HT1080 (cell line): ENCODE results near the gene RPTOR. TPM values are rescaled to one million over a fixed set of nuclear protein-coding genes. Genes with fewer than 3 reads are reported as not detected.

Experiments used
- DNase-seq: peaks from one replicate; pipeline ENCODE4 v3.0.0-alpha.2; 2015; ENCODE audit warnings: low read depth
- total RNA-seq: library from RNA; depleted of rRNA; stranded (reverse); fragments of >200 nt; shearing (Covaris generic); gene quantifications from 2 replicates; pipeline ENCODE4 v1.2.3, GENCODE V29; 2014

RPTOR gene
- total RNA-seq, 1 experiment from 2014 or later = 18.5 TPM

DNA sequence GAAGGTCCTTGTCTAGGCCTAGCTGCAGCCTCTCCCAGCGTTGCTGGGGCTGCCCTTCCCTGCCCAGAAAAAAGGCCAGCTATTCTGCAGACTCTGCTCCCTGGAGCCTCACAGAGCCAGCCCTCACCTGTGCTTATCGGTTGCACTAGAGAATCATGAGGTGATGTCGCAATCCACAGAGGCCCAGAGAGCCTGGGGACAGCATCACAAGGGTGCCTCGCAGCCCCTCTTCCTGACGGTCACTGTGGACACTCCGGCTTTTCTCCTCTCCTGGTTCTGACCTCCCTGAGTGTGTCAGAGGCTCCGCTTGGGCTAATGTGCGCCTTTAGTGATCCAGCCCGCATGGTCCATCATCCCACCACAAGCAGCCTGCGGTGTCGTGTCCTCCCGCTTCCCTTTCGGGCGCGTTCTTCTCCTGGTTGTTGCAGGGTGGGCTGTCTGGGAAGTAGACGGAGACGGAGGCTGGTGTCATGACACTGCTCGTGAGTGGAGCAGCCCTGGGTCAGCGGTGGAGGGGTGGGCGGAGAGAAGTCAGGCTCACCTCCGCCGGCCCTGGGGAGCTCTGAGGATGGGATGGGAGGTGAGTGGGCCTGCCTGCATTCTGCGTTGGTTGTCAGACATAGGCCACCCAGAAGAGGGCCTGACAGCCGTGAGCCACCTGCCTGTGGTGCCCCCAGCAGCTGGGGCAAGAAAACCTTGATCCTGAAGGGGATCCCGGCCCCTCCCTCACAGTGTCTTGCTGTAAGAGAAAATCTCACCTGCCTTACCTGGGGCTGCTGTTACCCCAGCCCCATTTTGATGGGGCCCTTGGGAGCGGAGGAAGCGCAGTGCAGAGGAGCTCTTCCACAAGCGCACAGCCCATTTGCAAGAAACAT is 281.1 kb downstream of the RPTOR start:
- DNase-seq = no peak

DNA sequence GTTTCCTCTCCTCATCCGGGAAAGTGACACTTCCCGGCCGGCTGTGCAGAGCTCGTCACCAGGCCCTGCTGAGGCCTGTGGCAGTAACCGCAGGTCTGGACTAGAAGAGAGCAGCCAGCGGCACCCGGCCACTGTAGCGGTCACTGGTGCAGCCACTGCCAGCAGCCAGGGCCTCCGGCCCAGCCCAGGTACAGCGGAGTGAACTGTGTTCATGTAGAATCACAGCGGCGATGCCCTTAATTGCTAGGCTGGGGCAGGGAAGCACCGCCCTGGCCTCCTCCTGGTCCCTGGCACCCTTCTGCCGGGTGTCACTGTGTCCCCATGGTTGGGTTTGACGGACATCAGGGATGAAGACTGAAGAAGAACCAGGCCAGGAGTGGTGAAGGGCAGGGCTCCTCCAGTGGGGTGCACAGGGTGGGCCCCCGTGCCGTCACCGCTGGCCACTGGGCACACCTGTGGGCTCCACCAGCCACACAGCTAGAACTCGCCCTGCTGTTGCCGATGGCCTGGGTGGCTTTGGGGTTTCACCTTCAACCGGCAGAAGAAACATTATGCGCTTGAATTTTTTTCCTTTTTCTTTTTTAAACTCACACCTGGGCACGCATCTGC is 281.8 kb downstream of the RPTOR start:
- no peak for DNase-seq

DNA sequence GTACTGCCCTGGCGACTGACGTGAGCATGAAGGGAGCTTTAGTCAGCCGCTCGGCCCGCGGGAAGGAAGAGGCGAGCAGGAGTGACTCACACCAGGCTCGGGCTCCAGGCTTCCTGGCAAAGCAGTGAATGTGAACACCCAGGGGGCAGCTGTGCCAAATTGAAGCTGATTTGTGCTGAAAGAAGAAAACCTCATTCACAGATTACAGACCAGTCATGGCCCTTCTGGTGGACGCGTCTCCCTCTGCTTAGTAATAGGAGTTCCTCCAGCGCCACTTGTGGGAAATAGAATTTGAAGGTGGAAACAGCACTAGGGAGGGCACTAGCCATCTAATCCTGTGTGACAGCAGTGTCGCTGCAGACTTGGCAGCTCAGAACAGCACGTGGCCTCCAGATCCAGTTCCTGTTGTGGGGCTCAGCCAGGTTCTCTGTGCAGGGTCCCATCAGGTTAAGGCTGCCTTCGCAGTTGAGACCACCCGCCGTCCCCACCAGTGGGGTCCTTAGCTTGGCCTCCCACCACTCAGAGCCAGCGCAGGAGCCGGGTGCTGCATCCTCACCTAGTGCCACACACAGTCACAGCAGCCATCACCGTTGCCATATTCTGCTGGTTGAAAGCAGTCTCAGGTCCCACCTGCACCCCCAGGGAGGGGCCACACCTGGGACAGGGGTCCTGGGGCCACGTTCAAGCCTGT is 282.5 kb downstream of the RPTOR start:
- peak; percentile 96 for DNase-seq

DNA sequence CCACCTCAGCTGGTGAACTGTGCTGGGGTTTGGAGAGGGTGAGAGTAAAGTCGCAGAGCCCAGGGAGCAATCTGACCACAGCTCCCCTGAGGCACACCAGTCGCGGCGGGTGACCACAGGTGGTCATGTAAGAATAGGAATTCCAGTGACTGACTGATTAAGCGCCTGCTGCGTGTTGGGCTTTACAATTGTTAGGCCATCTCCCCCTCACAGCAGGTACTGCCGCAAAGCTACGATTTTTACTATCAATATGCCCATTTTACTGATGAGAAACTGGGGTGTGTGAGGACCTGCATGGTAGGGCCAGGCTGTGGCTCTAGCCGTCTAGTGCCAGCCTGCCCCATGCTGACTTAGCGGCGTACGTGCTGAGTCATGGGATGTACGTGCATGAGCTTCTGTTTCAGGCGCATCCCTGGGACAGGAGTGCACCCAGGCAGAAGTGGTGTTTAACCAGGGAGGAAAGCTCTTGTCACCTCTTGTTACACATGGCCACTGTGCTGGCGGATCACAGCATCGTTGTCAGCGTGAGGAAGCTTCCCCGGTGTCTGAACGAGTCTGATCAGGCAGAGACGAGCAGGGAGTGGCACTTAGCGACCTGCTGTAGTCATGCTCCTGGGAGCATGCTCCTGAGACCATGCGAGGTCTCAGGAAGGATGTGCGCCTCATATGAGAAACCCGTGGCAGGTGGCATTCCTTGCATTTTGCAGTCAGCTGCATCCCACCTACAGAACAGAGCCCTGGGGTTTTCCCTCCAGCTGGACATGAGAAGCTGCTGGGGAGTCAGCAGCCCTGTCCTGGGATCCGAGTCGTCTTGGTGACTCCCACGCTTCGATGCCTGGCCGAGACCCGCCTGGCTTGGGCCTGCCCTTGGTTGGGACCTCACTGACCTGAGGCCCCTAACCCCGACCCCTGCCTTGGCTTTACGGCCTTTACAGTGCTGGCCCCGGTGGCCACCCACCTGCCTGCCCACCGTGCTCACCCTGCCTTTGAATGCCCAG is 283.3 kb downstream of the RPTOR start:
- no peak for DNase-seq

DNA sequence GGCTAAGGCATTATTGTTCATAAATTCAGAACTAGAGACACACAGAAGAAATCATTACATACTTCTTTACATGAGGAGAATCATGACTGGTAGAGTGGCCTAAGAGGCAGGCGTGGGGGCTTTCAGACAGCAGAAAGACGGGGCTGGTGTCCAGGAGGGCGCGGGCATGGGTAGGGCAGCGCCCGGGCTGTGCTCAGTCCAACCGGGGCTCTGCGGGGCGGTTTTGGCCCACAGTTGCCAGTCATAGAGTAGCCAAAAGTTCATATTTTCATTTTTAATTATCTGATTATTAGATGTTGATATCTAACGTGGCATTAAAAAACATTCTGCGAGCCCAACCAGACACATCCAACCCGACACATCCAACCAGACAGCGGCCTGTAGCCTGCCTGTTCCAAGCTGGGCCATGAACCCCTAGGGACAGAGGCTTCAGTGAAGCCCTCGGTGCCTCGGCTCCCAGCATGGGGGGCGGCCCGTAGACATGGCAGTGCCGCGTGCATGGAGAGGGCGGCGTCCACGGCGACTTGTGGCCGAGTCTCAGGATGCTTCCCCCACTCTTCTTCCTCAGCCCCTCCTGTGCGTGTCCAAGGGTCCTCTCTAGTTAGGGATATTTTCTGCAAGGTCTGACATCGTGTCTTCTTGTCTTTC is 284.7 kb downstream of the RPTOR start:
- no peak for DNase-seq

DNA sequence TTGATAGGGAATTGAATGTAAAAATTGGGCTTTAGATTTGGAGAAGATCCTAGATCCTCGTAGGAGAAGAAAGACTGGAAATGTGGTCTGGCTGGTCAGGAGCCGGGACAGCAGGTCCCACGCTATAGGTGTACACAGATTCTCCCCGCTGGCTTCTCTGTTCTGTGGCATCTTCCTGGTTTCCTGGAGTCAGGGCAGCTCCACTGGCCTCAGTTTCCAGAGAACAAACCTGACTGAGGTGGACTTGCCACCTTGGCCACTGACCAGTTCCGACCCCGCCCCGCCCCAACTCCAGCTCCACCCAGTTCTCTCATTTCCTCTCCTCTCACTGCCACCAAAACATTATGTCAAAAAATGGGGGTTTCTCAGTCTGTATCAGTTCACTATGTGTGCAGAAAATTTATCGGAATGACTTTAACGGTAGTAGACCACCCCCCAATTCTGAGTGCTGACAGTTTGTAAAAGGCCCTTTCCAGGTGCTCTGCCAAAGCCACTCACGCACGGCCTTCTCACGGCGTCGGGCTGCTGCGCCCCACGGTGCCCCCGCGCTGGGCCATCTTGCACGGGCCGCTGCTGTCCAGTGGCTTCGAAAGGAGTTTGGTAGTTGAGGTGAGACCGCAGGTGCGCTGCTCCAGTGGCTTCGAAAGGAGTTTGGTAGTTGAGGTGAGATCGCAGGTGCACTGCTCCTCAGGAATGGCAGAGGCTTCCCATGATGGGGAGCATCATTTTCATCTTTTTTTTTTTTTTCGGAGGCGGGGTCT is 285.6 kb downstream of the RPTOR start:
- no peak for DNase-seq

DNA sequence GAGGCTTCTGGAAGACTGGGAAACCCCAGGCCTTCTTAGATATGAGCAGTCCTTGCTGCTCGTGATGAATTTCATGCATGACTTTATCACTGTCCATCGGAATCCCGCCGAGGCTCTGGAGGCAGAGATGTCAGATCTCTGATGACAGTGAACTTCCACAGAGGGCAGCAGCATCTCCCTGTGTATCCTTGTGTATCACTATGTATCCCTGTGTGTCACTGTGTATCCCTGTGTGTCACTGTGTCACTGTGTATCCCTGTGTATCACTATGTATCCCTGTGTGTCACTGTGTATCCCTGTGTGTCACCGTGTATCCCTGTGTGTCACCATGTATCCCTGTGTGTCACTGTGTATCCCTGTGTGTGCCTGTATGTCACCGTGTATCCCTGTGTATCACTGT is 286.9 kb downstream of the RPTOR start:
- DNase-seq = no peak

DNA sequence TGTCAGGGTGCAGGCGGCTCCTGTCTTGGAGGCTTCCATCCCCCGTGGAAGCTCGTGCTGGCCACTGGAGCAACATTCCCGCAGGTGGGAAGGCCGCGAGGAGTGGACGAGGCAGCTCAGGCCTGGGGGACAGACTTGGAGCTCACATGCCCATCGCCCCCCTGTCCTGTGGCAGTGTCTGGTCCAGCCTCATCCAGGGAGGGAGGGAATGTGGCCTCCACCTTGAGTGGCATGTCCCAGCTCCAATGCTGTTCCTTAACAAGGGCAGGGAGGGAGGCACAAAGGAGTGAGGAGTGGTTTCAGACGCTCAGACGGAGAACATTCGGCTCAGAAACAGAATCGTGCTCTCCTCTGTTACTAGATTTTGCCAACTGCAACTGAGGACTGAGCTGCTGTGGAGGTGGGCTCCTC is 287.6 kb downstream of the RPTOR start:
- peak; percentile 36 for DNase-seq

DNA sequence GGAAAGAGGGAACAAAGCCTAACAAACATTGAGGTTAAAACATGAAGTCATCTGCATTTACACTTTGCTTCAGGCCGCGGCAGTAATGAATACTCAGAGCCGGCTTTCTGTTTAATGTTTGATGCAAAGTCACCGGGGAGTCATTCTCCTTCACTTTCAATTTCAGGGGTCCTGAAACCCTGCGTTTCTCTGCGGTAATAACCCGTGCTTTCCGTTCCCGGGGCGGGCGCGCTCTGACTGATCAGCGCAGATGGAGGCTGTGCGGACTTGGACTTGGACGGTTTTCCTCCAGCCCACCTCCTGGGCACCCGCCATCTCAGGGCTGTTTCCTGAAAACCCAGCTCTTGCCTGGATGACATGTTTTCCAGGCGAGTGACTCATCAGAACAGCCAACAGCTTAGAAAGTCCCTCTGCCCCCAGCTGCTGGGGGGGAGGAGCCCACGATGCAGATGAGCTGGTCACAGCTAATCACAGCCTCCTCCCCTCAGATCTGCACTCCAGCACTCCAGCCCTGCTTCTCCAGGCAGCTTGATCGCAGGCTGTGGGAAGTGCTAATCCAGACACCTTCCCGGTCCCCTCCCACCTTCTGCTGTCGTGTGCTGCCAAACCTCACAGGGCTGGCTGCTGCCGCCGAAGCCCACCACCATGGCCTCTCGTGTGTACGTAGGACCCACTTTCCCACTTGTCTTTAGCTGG is 288.4 kb downstream of the RPTOR start:
- peak; percentile 99 for DNase-seq

DNA sequence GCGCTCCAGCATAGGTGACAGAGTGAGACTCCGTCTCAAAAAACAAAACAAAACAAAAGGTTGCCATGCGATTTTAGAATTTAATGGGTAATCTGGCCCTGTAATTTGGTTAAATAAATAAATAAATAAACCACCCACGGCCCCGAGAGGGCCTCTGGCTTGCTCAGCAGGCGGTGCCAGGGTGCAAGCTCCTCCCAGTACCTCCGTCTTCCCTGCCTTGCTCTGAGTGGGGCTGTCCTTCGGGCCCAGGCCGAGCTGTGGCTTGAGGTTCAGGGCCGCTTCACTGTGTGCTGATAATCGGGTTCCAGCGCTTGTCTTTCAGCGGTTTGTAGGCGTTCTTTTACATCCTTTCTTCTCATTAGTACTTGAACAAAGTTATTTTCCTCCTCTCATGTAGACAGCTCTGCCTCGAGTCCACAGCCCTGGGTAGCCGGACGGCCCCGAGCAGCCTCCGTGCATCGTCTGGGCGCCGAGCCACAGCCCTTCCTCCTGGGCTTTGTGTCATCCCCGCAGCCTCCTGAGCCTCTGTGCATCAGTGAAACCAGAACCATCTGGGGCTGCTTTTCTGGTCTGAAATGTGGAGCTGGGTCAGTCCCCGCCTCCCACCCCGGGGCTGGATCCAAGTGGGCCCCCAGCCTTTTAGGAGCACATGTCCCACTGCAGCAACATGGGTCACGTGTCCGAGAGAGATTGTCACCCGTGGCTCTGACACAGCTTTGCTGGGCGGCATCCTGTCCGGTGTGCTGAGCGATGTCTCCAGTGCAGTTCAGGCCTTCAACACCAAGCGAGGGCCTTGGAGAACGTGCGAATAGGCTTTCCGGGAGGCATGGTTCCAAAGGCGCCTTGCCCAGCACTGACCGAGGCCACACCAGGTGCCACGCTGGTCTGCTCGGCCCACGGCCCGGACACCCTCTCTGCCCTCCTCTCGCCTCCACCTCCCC is 289.6 kb downstream of the RPTOR start:
- DNase-seq = no peak

DNA sequence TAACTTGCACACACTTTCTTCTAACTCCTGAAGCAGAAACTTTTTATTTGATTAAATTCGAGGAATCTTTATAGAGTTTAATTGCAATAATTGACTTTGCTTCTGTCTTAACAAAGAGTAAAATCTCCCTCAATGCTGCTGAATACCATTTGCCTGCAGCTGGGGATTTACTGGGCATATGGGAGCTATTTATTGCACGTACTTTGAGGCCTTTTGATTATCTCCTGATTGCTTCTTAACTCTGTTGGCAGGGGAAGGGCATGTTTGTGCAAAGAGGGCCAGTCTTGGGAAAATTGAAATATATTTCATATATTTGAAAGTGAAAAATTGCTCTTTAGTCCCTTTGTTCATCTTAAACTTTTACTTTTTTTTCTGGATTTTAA is 290.2 kb downstream of the RPTOR start:
- DNase-seq = no peak

DNA sequence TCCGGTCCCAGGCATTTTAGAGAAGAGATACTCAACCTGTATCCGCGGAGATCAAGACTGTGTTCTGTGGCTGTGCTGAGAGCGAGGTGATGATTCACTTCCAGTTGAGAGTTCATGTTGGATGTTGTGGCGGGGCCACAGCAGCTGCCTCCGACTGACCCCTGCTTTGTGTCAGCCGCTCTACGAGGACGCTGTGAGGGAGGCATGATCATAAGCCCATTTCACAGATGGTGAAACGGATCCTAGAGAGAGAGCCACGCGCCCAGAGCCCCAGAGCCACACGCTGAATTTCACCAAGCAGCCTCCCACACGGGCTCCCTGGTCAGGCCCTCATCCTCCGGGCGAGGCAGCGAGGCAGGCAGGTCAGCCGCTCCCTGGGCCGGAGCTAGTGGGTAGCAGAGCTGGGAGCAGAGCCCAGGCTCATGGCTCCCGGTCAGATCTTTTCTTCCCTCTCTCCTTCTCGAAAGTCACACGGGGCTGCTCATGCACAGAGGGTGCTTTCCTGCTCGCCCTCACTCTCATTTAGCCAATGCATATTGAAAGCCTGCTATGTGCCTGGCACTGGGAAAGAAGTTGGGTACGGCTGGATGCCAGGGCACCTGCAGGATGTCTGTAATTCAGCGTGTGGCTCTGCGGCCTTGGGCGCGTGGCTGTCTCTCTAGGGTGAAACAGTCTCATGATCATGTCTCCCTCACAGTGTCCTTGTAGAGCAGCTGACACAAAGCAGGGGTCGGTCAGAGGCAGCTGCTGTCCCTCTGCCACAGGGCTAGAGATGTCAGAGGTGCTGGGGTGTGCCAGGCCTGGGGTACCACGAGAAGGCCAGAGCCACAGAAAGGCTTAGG is 291.4 kb downstream of the RPTOR start:
- DNase-seq = no peak

DNA sequence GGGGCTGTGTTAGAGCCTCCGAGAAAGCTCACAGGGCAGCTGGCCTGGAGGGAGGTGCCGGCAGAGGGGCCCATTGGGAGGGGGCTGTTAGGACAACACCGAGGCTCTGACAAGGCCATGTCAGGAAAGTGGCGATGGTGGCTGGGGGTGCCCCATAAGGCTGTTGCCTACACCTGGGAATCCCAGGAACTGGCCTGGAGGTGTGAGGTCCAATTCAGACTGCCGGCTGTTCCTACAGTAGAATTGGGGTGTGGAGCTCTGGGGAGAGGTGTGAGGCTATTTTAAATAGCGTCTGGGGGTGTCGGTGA is 292.0 kb downstream of the RPTOR start:
- DNase-seq = no peak

DNA sequence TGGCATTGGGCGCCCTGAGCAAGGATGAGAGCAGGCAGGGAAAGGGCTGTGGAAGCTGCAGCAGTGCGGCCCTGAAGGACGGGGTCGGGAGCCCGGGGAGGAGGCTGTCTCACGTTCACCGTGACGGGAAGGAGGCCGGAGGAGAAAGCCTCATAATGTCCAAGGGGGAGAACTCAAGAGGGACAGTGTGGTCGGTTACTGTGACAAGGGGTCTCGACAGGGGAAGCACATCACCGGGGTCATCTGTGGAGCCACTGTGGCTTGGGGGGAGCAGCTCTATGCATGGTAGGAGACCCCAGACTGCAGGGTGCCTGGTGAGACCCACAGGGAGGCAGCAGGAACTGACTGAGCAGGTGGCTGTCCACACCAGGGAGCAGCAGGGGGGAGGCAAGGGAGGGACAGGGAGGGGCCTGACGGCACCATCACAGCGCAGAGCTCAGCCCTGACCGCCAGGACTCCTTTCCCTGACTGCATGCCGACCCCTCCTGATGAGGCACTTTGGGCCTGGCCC is 292.4 kb downstream of the RPTOR start:
- DNase-seq = no peak

DNA sequence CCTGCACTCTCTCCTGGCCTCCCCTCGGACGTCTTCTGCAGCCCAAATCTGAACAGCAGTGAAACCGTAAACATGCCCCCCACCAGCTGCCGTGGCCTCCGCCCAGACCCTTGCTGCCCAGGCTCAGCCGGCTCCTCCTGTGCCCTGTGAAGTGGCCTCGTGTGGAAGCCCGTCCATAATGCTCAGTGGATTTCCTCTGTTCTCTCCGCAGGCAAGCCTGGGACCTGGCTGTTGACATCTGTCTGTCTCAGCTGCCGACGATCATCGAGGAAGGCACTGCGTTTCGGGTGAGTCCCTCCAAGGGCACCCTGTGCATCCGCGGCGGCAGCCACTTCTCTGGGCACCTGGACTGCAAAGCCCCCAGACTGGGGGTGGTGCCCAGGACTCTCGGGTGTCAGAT is 293.1 kb downstream of the RPTOR start:
- DNase-seq = no peak

DNA sequence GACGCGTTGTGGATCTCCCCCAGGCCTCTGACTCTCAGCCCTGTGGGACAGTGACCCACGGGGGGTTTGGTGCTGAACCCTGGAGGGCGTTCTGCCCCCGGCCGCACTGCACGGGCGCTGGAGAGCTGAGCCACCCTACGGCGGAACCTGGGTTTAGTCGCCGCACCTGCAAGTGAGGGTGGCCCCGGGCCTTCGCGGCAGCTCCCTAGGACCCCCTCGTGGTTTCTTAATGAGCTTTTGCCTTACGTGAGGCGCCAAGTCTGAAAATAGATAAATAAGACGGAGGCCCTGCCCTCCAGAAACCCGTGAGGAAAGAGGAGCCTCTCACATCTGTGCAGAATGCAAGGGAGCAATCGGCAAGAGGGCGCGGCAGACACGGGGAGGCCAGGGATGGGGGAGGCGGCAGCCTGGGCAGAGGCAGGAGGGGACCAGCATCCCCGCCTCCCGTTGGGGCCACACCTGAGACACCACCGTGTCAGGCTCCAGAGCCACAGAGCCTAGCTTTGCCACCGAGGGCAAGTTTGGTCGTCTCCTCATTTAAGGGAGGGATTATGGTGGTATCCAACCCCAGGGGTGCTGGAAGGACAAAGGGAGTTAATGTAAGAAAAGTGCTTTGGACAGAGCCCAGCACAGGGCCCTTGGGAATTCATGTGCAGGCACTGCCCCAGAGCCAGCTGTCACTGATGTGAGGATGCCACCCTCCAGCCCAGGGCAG is 293.8 kb downstream of the RPTOR start:
- no peak for DNase-seq

DNA sequence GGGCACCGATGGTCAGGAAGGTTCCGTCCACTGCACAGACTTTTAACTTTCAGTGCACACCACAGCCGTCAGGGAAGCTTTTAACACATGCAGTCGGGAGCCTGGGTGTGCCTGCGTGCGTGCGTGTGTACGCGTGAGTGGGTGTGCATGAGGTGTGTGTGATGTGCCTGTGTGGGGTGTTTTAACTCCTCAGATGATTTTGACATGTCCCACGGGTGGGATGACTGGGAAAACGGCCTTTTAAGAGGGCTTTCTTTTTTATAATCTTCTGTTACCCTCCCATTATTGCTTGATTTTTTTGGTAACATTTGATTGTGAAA is 294.3 kb downstream of the RPTOR start:
- no peak for DNase-seq
